GM21619 (cell line): ENCODE measurements around the gene FAM216A.

Experiments
- ATAC-seq: cut with Tn5 transposase; IDR thresholded peaks from one replicate; pipeline ENCODE4 v1.9.1; 2021; ENCODE audit not compliant: unreplicated experiment

The FAM216A gene

DNA sequence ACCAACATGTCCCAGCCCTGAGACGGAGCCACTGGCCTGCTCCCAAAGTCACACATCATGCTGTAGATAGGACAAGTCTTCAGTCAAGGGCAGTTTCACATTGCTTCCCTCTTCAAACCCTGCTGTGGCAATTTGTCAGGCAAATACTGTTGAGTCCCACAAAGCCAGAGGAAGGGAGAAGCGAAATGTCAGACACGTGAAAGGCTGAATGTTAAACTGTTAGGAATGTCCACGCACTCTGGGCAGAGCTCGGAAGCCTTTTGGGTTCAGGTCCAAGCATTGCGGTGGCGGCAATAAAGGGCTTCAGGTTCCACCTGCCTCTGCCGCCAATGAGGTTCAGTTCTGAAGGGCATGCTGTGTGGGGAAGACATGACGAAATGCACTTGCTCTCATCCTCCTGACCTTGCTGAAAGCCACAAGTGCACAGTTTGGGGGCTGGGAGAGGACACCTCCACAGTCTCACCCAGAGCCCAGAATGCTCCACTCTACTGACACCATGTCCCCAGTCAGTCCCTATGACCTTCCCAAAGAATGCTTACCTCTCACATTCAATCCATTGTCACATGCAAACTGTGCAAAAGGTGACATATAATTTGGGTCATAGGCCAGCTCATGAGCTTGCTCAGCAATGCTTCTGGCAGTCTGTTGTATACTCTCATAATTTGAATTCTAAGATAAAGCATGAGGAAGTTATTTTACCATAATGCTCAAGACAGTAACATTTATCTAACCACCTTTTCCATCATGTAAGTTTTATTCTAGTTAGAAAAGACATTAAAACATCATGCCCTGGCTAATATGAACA lies 69.2 kb downstream of the FAM216A start:
- no peak for ATAC-seq

DNA sequence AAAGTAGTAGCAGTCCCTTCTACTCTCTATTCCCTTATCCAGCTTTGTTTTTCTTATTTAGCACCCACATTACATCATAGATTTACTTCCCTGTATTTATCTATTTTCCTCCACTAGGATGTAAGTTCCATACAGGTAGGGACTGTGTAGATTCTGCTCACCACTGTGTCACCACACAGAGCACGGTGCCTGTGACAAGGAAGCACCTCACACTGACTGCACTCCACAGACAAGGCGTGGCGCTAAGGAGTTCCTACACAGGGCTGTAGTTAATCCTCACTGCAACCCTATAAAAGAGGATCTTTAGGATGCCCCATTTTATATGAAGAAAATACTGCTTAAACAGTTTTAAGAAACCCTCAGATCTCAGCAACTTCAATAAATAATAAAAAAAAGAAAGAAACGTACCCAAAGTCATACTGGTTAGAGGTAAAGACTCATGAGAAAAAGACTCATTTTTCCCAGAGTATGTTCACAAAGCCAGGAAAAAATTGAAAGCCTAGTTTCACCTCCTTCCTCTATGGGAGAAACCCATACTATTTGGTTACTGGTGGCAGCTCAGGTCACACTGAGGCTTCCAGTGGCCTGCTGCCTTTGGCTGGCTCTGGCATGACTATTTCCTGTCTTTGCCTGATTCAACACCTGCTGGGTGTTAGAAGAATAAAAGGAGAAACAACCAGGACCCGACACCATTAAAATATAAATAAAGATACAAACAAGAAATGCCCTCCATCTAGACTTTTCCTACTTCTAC lies 70.4 kb downstream of the FAM216A start:
- ATAC-seq: no peak
